ENCODE data around the gene MXD4. TPM values are rescaled to one million over a fixed set of nuclear protein-coding genes. Genes with fewer than 3 reads are reported as not detected.

MXD4 gene
- total and polyA plus RNA-seq, 2 of the 13 experiments (the other 11 are each of a cell fraction or from before 2014, with no cell fraction given), result 29.0 to 31.3 TPM

DNA sequence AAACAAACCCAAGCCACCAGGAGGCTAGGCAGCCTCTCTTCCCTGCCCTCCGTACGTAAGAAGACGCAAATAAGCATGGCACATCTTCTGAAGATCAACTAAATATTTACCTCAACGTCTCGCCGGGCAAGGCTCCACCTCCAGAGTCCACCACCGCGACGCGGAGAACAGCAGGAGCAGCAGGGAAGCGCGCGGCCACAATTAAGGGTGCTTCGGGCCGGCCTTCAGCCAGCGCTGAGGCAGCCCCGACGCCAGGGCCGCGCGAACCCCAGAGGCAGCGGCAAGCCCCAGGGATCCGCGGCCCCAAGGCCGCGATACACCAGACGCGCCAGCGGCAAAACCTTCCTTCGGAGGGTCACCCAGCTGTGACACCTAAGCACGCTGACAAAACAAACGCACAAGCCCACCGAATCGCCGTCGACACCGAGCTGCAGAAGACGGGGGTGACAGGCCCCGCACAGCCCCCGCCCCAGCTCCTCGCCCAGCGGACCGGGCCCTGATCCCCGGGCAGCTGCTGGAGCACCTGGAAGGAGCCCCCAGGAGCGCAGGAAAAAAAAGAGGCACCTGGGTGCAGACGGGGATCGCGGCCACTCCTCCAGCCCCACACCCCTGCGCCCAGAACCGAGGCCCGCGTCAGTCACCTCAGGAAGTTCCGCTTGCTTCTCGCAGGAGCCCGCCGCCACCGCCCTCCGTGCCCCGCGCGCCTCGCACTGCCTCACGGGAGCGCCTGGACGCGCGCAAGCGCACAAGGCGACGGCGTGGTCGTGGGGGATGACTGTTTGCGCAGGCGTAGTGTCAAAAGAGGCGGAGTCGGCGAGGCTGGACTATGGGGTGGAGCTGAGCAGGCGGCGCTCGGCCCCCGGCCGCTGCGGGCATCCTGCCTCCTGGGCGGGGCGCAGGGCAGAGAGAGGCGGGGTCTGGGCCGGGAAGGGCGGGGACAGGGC is 20.2 kb downstream of the MXD4 start, which contains the start of the genes HAUS3 and POLN (continued):
- 0 out of 2 replicates have a peak, but pooled peaks have one; percentile 13 for TF ChIP-seq BCL6 (CRISPR knock-in tag; IDR thresholded peaks at IDR 0.05)
- TF ChIP-seq ASH2L (IDR thresholded peaks at IDR 0.05; ENCODE audit: insufficient read length, low read depth, low read length), result peak; percentile 86
- TF ChIP-seq, protein P1, sequence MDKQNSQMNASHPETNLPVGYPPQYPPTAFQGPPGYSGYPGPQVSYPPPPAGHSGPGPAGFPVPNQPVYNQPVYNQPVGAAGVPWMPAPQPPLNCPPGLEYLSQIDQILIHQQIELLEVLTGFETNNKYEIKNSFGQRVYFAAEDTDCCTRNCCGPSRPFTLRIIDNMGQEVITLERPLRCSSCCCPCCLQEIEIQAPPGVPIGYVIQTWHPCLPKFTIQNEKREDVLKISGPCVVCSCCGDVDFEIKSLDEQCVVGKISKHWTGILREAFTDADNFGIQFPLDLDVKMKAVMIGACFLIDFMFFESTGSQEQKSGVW (CRISPR knock-in tag; IDR thresholded peaks at IDR 0.05; ENCODE audit: borderline replicate concordance), result no peak
- TF ChIP-seq ZNF333 (CRISPR knock-in tag; IDR thresholded peaks at IDR 0.05; ENCODE audit: borderline replicate concordance), result 0 out of 2 replicates have a peak, but pooled peaks have one; percentile 25
- TF ChIP-seq CCDC6 (CRISPR knock-in tag; IDR thresholded peaks at IDR 0.05), result peak; percentile 67; the same call in 1 of the 2 replicates
- 0 out of 2 replicates have a peak, but pooled peaks have one; percentile 18 for TF ChIP-seq HNRNPUL1 (IDR thresholded peaks at IDR 0.05; ENCODE audit: low read depth, low read length)
- peak; percentile 56; the same call in 1 of the 2 replicates for TF ChIP-seq BORCS8-MEF2B (CRISPR knock-in tag; IDR thresholded peaks at IDR 0.05)
- TF ChIP-seq, protein P2, sequence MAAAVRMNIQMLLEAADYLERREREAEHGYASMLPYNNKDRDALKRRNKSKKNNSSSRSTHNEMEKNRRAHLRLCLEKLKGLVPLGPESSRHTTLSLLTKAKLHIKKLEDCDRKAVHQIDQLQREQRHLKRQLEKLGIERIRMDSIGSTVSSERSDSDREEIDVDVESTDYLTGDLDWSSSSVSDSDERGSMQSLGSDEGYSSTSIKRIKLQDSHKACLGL (CRISPR knock-in tag; IDR thresholded peaks at IDR 0.05), result peak; percentile 50; the same call in 1 of the 2 replicates
- TF ChIP-seq TBL1XR1 (IDR thresholded peaks at IDR 0.05; ENCODE audit: borderline replicate concordance, low read length, partially characterized antibody), result no peak
- peak; percentile 46; the same call in 1 of the 2 replicates for TF ChIP-seq ZNF547 (CRISPR knock-in tag; IDR thresholded peaks at IDR 0.05)
- peak; percentile 60; the same call in 1 of the 2 replicates for TF ChIP-seq ZNF232 (CRISPR knock-in tag; IDR thresholded peaks at IDR 0.05; ENCODE audit: borderline replicate concordance)
- TF ChIP-seq, protein P3, sequence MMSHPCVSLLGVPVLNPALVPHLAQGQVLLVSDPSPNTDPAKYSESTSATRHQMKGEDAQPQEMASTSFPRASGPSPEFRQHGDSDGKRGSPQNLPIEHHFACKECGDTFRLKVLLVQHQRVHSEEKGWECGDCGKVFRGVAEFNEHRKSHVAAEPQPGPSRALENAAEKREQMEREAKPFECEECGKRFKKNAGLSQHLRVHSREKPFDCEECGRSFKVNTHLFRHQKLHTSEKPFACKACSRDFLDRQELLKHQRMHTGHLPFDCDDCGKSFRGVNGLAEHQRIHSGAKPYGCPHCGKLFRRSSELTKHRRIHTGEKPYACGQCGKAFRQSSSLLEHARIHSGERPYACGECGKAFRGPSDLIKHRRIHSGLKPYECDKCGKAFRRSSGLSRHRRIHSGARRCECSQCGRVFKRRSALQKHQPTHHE (CRISPR knock-in tag; IDR thresholded peaks at IDR 0.05; ENCODE audit: borderline replicate concordance), result 0 out of 2 replicates have a peak, but pooled peaks have one; percentile 49
- TF ChIP-seq LCORL (IDR thresholded peaks at IDR 0.05), result no peak
- TF ChIP-seq LCORL (CRISPR knock-in tag; IDR thresholded peaks at IDR 0.05), result no peak; the same call in 1 of the 2 replicates
- TF ChIP-seq, protein P4, sequence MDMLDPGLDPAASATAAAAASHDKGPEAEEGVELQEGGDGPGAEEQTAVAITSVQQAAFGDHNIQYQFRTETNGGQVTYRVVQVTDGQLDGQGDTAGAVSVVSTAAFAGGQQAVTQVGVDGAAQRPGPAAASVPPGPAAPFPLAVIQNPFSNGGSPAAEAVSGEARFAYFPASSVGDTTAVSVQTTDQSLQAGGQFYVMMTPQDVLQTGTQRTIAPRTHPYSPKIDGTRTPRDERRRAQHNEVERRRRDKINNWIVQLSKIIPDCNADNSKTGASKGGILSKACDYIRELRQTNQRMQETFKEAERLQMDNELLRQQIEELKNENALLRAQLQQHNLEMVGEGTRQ (IDR thresholded peaks at IDR 0.05; ENCODE audit: low read depth, low read length), result no peak
- TF ChIP-seq, protein P4 (CRISPR knock-in tag; IDR thresholded peaks at IDR 0.05; ENCODE audit: borderline replicate concordance), result no peak
- TF ChIP-seq, protein P5, sequence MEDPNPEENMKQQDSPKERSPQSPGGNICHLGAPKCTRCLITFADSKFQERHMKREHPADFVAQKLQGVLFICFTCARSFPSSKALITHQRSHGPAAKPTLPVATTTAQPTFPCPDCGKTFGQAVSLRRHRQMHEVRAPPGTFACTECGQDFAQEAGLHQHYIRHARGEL (CRISPR knock-in tag; IDR thresholded peaks at IDR 0.05), result no peak
- TF ChIP-seq ATF7-NPFF (CRISPR knock-in tag; IDR thresholded peaks at IDR 0.05; ENCODE audit: low read depth), result peak; percentile 85
- peak; percentile 51; the same call in 1 of the 2 replicates for TF ChIP-seq HOXA3 (CRISPR knock-in tag; IDR thresholded peaks at IDR 0.05)
- TF ChIP-seq, protein P6, sequence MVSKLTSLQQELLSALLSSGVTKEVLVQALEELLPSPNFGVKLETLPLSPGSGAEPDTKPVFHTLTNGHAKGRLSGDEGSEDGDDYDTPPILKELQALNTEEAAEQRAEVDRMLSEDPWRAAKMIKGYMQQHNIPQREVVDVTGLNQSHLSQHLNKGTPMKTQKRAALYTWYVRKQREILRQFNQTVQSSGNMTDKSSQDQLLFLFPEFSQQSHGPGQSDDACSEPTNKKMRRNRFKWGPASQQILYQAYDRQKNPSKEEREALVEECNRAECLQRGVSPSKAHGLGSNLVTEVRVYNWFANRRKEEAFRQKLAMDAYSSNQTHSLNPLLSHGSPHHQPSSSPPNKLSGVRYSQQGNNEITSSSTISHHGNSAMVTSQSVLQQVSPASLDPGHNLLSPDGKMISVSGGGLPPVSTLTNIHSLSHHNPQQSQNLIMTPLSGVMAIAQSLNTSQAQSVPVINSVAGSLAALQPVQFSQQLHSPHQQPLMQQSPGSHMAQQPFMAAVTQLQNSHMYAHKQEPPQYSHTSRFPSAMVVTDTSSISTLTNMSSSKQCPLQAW (CRISPR knock-in tag; IDR thresholded peaks at IDR 0.05), result peak; percentile 57; the same call in 1 of the 2 replicates
- TF ChIP-seq SP4 (CRISPR knock-in tag; IDR thresholded peaks at IDR 0.05), result peak; percentile 88

All from HepG2 (cell line).